ENCODE measurements around the gene ZC3H18. TPM values are rescaled to one million over a fixed set of nuclear protein-coding genes. Genes with fewer than 3 reads are reported as not detected.
A peak's percentile ranks its signal among the peaks of the same experiment; 100 is the strongest.
"Not testable (repeated sequence)": the region's sequence is repeated elsewhere in the genome, so short reads cannot be mapped to it uniquely, and the experiment has no call there.

The ZC3H18 gene
- total RNA-seq, 3 donors from 2014 or later: 37.4 to 54.8 (median 48.1) TPM

GRCh38 chr16:88605186-88606147 is 35.3 kb downstream of the ZC3H18 start:
- ATAC-seq: no peak
- H3K4me3 ChIP-seq: no peak overlapping the region
- H3K9me3 ChIP-seq: no peaks in the 10 kb centered on the region
- H3K36me3 ChIP-seq (ENCODE audit: low read depth): no peaks in the 10 kb centered on the region
- H3K4me1 ChIP-seq (ENCODE audit: low read depth): no peaks in the 10 kb centered on the region
- no peak for DNase-seq
- intact Hi-C loops (cut with DNase I, micrococcal nuclease): no loop called here
- no peak for TF ChIP-seq CTCF (IDR thresholded peaks at IDR 0.05)

GRCh38 chr16:88606148-88606757 is 36.0 kb downstream of the ZC3H18 start:
- no peaks in the 10 kb centered on the region for H3K9me3 ChIP-seq
- H3K4me1 ChIP-seq (ENCODE audit: low read depth): no peaks in the 10 kb centered on the region
- DNase-seq (no peak), ATAC-seq (no peak)
- intact Hi-C loops (cut with DNase I, micrococcal nuclease): no loop called here
- TF ChIP-seq CTCF (IDR thresholded peaks at IDR 0.05): no peak
- no peak overlapping the region for H3K4me3 ChIP-seq
- H3K36me3 ChIP-seq (ENCODE audit: low read depth): no peaks in the 10 kb centered on the region

- intact Hi-C loops (cut with DNase I, micrococcal nuclease): no loop called here
- no peaks in the 10 kb centered on the region for H3K9me3 ChIP-seq
- H3K4me3 ChIP-seq: no peak overlapping the region
- no peaks in the 10 kb centered on the region for H3K36me3 ChIP-seq (ENCODE audit: low read depth)
- DNase-seq (no peak), ATAC-seq (no peak)
- no peak for TF ChIP-seq CTCF (IDR thresholded peaks at IDR 0.05)
- no peaks in the 10 kb centered on the region for H3K4me1 ChIP-seq (ENCODE audit: low read depth)
Observed at GRCh38 chr16:88608076-88608475, 37.9 kb downstream of the ZC3H18 start.

GRCh38 chr16:88609426-88609825 is 39.2 kb downstream of the ZC3H18 start:
- ATAC-seq; H3K9me3 ChIP-seq; H3K4me1 ChIP-seq (ENCODE audit: low read depth); H3K36me3 ChIP-seq (ENCODE audit: low read depth); intact Hi-C loops (cut with DNase I, micrococcal nuclease); H3K4me3 ChIP-seq: not testable (repeated sequence)
- peak in 1 of 3 donors; percentile 15 for DNase-seq

GRCh38 chr16:88610080-88610479 is 39.9 kb downstream of the ZC3H18 start:
- Histone ChIP-seq H3K36me3 (ENCODE audit: low read depth) (no peaks in the 10 kb centered on the region), H3K4me3 (no peak overlapping the region), H3K9me3 (no peaks in the 10 kb centered on the region), H3K4me1 (ENCODE audit: low read depth) (no peaks in the 10 kb centered on the region)
- intact Hi-C loops (cut with DNase I, micrococcal nuclease): no loop called here
- no peak for ATAC-seq
- TF ChIP-seq CTCF (IDR thresholded peaks at IDR 0.05): no peak
- no peak for DNase-seq
